GM23248 (cell line): ENCODE data around the gene HOXB3.

Experiments
- EZH2 ChIP-seq: fragments of 200-600 bp; sonication (generic); IDR thresholded peaks from 2 replicates; pipeline ENCODE4 v1.6.1; 2018; ENCODE audit warnings: antibody characterized with exemption, mild to moderate bottlenecking; ENCODE audit not compliant: insufficient read depth, poor library complexity, severe bottlenecking
- EZH2phosphoT487 ChIP-seq: fragments of 200-600 bp; sonication (generic); IDR thresholded peaks from 2 replicates; pipeline ENCODE4 v1.6.1; 2018; ENCODE audit warnings: antibody characterized with exemption, moderate library complexity, mild to moderate bottlenecking, low read depth; ENCODE audit not compliant: insufficient read depth

DNA sequence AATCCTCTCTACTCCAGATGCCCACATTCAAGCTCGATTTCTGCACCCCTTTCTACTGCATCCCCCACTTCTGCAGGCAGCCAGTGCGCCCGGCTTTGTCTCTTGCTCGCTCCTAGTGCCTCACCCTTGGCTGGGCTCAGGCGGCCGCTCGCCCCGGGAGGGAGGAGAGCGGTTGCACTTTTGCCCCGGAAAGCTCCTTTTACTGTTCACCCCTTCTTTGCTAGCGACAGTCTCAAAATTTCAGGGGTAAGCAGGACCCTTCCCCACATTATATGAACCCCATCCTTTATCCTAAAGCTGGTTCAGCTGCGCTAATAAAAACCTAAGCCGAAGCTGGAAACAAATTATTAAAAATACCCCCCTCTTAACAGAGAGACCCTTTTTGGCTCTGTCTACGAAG, 2.5 kb upstream of the HOXB3 start:
- TF ChIP-seq EZH2 (no peak), EZH2phosphoT487 (no peak)
